ENCODE results near the gene ATP1B1. TPM values are rescaled to one million over a fixed set of nuclear protein-coding genes. Genes with fewer than 3 reads are reported as not detected.

ATP1B1 gene
- total RNA-seq, 1 experiment from 2014 or later = 48.6 TPM

DNA sequence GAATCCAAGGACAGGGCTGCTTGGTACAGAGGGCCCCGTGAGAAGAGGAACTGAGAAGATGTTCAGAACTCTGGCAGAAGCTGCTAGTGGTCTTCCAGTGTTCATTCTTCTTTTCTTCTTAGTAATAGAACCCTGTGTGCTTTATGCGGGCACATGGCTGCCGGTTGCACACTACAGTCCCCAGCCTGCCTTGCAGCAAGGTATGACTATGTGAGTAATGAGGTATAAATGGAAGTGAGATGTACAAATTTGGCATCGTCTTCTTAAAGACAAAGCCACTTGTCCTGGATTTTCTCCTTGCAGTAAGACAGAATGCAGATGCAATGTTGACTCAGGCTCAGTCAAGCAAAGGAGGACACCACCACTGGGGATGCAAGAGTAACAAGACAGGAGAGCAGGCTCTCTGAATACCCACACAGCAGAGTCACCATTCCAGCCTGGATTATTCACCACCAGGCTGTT lies 15.0 kb upstream of the ATP1B1 start:
- no peaks in the 10 kb centered on the region for H3K27me3 ChIP-seq (ENCODE audit: insufficient read depth, low read length)
- no peaks in the 10 kb centered on the region for H3K9me2 ChIP-seq (ENCODE audit: insufficient read depth)
- no peak overlapping the region for H3K4me3 ChIP-seq (replicated peaks in 1 of 2; ENCODE audit: low read depth in 1 of 2, low read length in 2 of 2)
- no peak overlapping the region for H3K4me2 ChIP-seq (ENCODE audit: low read length)
- H2AFZ ChIP-seq (ENCODE audit: low read depth, low read length, poor library complexity, severe bottlenecking) = no peak overlapping the region
- DNase-seq (ENCODE audit: low read depth, low spot score) (no peak), ATAC-seq (no peak)
- TF ChIP-seq, protein P1, sequence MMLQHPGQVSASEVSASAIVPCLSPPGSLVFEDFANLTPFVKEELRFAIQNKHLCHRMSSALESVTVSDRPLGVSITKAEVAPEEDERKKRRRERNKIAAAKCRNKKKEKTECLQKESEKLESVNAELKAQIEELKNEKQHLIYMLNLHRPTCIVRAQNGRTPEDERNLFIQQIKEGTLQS (IDR thresholded peaks at IDR 0.05) = no peak
- TF ChIP-seq ELF1 (IDR thresholded peaks at IDR 0.05; ENCODE audit: borderline replicate concordance, low read depth) (no peak), POLR2AphosphoS5 (IDR thresholded peaks at IDR 0.05; ENCODE audit: low read depth, low read length) (no peak), FOSL1 (IDR thresholded peaks at IDR 0.05; ENCODE audit: low read depth) (no peak), SRF (IDR thresholded peaks at IDR 0.05; ENCODE audit: low read depth) (no peak), EZH2phosphoT487 (IDR thresholded peaks at IDR 0.05; ENCODE audit: borderline replicate concordance) (no peak), RAD21 (IDR thresholded peaks at IDR 0.05; ENCODE audit: low read depth) (no peak), SIN3A (IDR thresholded peaks at IDR 0.05; ENCODE audit: low read depth) (no peak), JUND (IDR thresholded peaks at IDR 0.05) (no peak)
- TF ChIP-seq, protein P2, sequence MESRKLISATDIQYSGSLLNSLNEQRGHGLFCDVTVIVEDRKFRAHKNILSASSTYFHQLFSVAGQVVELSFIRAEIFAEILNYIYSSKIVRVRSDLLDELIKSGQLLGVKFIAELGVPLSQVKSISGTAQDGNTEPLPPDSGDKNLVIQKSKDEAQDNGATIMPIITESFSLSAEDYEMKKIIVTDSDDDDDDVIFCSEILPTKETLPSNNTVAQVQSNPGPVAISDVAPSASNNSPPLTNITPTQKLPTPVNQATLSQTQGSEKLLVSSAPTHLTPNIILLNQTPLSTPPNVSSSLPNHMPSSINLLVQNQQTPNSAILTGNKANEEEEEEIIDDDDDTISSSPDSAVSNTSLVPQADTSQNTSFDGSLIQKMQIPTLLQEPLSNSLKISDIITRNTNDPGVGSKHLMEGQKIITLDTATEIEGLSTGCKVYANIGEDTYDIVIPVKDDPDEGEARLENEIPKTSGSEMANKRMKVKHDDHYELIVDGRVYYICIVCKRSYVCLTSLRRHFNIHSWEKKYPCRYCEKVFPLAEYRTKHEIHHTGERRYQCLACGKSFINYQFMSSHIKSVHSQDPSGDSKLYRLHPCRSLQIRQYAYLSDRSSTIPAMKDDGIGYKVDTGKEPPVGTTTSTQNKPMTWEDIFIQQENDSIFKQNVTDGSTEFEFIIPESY (IDR thresholded peaks at IDR 0.05; ENCODE audit: extremely low read depth, insufficient replicate concordance, low read length) = no peak
- TF ChIP-seq, protein P3, sequence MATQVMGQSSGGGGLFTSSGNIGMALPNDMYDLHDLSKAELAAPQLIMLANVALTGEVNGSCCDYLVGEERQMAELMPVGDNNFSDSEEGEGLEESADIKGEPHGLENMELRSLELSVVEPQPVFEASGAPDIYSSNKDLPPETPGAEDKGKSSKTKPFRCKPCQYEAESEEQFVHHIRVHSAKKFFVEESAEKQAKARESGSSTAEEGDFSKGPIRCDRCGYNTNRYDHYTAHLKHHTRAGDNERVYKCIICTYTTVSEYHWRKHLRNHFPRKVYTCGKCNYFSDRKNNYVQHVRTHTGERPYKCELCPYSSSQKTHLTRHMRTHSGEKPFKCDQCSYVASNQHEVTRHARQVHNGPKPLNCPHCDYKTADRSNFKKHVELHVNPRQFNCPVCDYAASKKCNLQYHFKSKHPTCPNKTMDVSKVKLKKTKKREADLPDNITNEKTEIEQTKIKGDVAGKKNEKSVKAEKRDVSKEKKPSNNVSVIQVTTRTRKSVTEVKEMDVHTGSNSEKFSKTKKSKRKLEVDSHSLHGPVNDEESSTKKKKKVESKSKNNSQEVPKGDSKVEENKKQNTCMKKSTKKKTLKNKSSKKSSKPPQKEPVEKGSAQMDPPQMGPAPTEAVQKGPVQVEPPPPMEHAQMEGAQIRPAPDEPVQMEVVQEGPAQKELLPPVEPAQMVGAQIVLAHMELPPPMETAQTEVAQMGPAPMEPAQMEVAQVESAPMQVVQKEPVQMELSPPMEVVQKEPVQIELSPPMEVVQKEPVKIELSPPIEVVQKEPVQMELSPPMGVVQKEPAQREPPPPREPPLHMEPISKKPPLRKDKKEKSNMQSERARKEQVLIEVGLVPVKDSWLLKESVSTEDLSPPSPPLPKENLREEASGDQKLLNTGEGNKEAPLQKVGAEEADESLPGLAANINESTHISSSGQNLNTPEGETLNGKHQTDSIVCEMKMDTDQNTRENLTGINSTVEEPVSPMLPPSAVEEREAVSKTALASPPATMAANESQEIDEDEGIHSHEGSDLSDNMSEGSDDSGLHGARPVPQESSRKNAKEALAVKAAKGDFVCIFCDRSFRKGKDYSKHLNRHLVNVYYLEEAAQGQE (IDR thresholded peaks at IDR 0.05; ENCODE audit: low read depth) = no peak
- TF ChIP-seq, protein P4, sequence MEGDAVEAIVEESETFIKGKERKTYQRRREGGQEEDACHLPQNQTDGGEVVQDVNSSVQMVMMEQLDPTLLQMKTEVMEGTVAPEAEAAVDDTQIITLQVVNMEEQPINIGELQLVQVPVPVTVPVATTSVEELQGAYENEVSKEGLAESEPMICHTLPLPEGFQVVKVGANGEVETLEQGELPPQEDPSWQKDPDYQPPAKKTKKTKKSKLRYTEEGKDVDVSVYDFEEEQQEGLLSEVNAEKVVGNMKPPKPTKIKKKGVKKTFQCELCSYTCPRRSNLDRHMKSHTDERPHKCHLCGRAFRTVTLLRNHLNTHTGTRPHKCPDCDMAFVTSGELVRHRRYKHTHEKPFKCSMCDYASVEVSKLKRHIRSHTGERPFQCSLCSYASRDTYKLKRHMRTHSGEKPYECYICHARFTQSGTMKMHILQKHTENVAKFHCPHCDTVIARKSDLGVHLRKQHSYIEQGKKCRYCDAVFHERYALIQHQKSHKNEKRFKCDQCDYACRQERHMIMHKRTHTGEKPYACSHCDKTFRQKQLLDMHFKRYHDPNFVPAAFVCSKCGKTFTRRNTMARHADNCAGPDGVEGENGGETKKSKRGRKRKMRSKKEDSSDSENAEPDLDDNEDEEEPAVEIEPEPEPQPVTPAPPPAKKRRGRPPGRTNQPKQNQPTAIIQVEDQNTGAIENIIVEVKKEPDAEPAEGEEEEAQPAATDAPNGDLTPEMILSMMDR (IDR thresholded peaks at IDR 0.05 in 2 of 3, conservative IDR thresholded peaks at IDR 0.05 in 1 of 3; ENCODE audit: borderline replicate concordance in 1 of 3, insufficient read depth in 1 of 3, low read depth in 2 of 3, low read length in 2 of 3) = no peak
- TF ChIP-seq, protein P5, sequence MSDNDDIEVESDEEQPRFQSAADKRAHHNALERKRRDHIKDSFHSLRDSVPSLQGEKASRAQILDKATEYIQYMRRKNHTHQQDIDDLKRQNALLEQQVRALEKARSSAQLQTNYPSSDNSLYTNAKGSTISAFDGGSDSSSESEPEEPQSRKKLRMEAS (IDR thresholded peaks at IDR 0.05) = no peak
- intact Hi-C loops (cut with micrococcal nuclease) = no loop called here
- BruUV-seq (replicated peaks) = no TSS peak
- POLR2A ChIA-PET = no interaction called here
- CTCF ChIA-PET = no interaction called here
- no peak overlapping the region for H3K27ac ChIP-seq (ENCODE audit: low read depth, low read length)
- H3K79me2 ChIP-seq (ENCODE audit: insufficient read depth, low read length) = no peaks in the 10 kb centered on the region
- H3K4me1 ChIP-seq (ENCODE audit: control insufficient read depth in 1 of 2, insufficient read depth in 2 of 2, low read length in 2 of 2) = no peaks in the 10 kb centered on the region
- RAD21 ChIA-PET (ENCODE audit: low non-redundant PET in 1 of 2, low total read pairs in 2 of 2, uncharacterized antibody in 2 of 2, unreplicated experiment in 2 of 2) = no interaction called here
- no peaks in the 10 kb centered on the region for H3K36me3 ChIP-seq (ENCODE audit: control insufficient read depth in 1 of 2, insufficient read depth in 2 of 2, low read length in 2 of 2)
- H3K9ac ChIP-seq (ENCODE audit: low read length) = no peak overlapping the region
- no peaks in the 10 kb centered on the region for H4K20me1 ChIP-seq (ENCODE audit: insufficient read depth)
- no peaks in the 10 kb centered on the region for H3K9me3 ChIP-seq (ENCODE audit: control insufficient read depth in 1 of 2, insufficient read depth in 1 of 2, low read depth in 1 of 2, low read length in 2 of 2)
